Endothelial cell (in vitro differentiated cells): ENCODE data around the gene SEMA3B. TPM values are rescaled to one million over a fixed set of nuclear protein-coding genes. Genes with fewer than 3 reads are reported as not detected.

ENCODE experiments used
- DNase-seq: peaks from one replicate; pipeline ENCODE4 v3.0.0; 2021; ENCODE audit warnings: low spot score
- H3K27ac Mint-ChIP-seq: one replicate; pipeline ENCODE4 v1.8.0; 2021; ENCODE audit warnings: mixed read lengths, inconsistent platforms; ENCODE audit not compliant: unreplicated experiment
- H3K27me3 Mint-ChIP-seq: one replicate; pipeline ENCODE4 v1.8.0; 2021; ENCODE audit warnings: mild to moderate bottlenecking, moderate library complexity, mixed read lengths, inconsistent platforms; ENCODE audit not compliant: unreplicated experiment
- H3K36me3 Mint-ChIP-seq: one replicate; pipeline ENCODE4 v1.8.0; 2021; ENCODE audit warnings: mild to moderate bottlenecking, low read depth, mixed read lengths, inconsistent platforms; ENCODE audit not compliant: unreplicated experiment
- H3K4me1 Mint-ChIP-seq: one replicate; pipeline ENCODE4 v1.8.0; 2021; ENCODE audit warnings: mild to moderate bottlenecking, mixed read lengths, inconsistent platforms; ENCODE audit not compliant: unreplicated experiment
- H3K4me3 Mint-ChIP-seq: one replicate; pipeline ENCODE4 v1.8.0; 2021; ENCODE audit warnings: mild to moderate bottlenecking, mixed read lengths, inconsistent platforms; ENCODE audit not compliant: unreplicated experiment
- H3K9me3 Mint-ChIP-seq: one replicate; pipeline ENCODE4 v1.8.0; 2021; ENCODE audit warnings: mixed read lengths, inconsistent platforms; ENCODE audit not compliant: unreplicated experiment
- total RNA-seq: library from RNA; stranded (reverse); fragmentation: NEBNext Ultra II Directional; extraction: Animal tissue kit (Norgen Biotek cat#: 25700); gene quantifications from one replicate; pipeline ENCODE4 v1.2.1, GENCODE V29; 2021; ENCODE audit not compliant: unreplicated experiment
- TF ChIP-seq, protein P1 (sequence below): fragments of 200-600 bp; sonication (generic); IDR thresholded peaks from one replicate; pipeline ENCODE4 v1.5.0; 2021; ENCODE audit warnings: antibody characterized with exemption; ENCODE audit not compliant: unreplicated experiment

The SEMA3B gene
- total RNA-seq, 1 donor from 2014 or later = 1.7 TPM

DNA sequence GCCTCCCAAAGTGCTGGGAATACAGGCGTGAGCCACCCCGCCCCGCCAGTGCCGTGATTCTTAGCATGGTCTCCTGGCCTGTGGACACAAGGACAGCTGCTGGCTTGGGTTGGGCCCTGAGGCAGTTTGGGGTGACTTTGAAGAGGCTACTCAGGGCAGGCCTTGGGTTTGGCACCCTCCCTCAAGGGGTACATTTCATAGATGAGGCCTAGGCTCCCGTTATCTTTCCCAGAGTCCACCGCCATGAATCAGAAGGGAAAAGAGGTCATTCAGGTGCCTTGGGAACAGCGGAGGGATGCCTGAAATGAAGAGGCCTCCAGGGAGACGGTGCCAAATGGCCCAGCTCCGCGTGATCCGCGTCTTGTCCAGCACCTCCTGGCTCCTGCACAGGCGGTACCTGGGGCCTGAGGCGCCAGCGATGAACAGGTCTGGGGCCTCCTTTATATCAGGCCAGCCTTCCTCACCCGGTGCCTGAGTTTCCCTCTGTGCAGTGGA is 23.6 kb upstream of the SEMA3B start:
- TF ChIP-seq, protein P1, sequence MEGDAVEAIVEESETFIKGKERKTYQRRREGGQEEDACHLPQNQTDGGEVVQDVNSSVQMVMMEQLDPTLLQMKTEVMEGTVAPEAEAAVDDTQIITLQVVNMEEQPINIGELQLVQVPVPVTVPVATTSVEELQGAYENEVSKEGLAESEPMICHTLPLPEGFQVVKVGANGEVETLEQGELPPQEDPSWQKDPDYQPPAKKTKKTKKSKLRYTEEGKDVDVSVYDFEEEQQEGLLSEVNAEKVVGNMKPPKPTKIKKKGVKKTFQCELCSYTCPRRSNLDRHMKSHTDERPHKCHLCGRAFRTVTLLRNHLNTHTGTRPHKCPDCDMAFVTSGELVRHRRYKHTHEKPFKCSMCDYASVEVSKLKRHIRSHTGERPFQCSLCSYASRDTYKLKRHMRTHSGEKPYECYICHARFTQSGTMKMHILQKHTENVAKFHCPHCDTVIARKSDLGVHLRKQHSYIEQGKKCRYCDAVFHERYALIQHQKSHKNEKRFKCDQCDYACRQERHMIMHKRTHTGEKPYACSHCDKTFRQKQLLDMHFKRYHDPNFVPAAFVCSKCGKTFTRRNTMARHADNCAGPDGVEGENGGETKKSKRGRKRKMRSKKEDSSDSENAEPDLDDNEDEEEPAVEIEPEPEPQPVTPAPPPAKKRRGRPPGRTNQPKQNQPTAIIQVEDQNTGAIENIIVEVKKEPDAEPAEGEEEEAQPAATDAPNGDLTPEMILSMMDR = no peak
- H3K27me3 Mint-ChIP-seq = peaks cover 23% of the 10 kb centered on the region
- peak overlapping the region; percentile 95 for H3K27ac Mint-ChIP-seq
- peaks cover 73% of the 10 kb centered on the region for H3K4me1 Mint-ChIP-seq
- peak overlapping the region; percentile 71 for H3K4me3 Mint-ChIP-seq
- peaks cover 19% of the 10 kb centered on the region for H3K36me3 Mint-ChIP-seq
- H3K9me3 Mint-ChIP-seq = no peaks in the 10 kb centered on the region
- DNase-seq = peak; percentile 14

DNA sequence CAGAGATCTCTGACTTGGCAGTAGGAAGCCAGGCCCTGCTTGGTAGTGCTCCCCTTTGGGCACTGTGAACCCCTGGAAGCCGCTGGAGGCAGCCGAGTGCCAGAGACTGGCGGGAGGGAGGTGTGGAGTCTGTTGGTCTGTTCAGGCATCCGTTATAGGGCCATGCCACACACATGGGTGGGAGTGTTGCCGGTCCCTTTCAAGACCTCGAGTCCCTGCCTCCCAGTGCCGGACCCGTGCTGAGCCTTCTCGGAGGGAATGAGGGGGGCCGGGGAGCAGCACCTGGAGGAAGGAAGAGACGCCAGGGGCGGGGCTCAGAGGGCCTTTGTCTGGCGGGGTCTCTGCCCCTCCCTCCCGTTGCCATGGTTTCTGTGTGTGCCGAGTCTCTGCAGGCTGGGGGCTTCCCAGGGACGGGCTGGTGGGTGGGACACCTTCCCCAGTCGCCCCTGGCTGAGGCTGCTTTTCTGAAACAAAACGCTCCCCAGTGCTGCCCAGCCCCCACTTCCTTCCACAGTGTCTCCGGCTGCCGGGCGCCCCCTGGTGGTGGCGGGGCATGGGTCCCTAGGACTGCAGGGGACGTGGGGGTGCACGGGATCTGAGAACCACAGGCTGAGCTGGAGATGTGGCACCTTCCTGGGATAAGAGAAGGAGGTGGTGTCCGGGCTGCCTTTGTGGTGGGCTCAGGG is 23.0 kb upstream of the SEMA3B start:
- Mint-ChIP-seq H3K27me3 (peaks cover 25% of the 10 kb centered on the region), H3K9me3 (no peaks in the 10 kb centered on the region), H3K27ac (peak overlapping the region; percentile 95), H3K36me3 (peaks cover 21% of the 10 kb centered on the region), H3K4me3 (no peak overlapping the region), H3K4me1 (peaks cover 74% of the 10 kb centered on the region)
- DNase-seq = peak; percentile 99
- TF ChIP-seq, protein P1 = peak; percentile 97

DNA sequence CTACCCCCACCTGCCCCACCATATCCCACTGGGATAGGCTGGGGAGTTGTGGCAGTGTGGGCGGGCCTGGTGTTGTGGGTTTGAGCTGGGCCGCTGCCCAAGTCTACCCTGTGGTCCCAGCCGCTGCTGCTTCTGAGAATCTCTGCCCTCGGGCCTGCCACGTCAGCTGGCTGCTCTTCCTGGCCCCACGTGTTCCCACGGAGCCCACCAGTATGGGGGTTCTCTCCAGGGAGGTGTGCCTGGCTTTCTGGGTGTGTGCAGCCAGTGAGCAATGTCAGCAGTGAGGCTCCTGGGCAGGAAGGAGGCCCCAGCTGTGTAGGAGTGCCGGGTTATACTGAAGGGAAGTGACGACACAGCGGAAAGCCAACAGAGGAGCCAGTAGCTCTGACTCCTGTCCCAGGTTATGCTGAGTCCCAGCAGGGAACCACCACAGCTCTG is 22.4 kb upstream of the SEMA3B start:
- Mint-ChIP-seq H3K27me3 (peaks cover 23% of the 10 kb centered on the region), H3K27ac (peak overlapping the region; percentile 95), H3K36me3 (peaks cover 26% of the 10 kb centered on the region), H3K9me3 (no peaks in the 10 kb centered on the region), H3K4me3 (peak overlapping the region; percentile 73), H3K4me1 (peaks cover 74% of the 10 kb centered on the region)
- TF ChIP-seq, protein P1 = no peak
- DNase-seq = peak; percentile 44

DNA sequence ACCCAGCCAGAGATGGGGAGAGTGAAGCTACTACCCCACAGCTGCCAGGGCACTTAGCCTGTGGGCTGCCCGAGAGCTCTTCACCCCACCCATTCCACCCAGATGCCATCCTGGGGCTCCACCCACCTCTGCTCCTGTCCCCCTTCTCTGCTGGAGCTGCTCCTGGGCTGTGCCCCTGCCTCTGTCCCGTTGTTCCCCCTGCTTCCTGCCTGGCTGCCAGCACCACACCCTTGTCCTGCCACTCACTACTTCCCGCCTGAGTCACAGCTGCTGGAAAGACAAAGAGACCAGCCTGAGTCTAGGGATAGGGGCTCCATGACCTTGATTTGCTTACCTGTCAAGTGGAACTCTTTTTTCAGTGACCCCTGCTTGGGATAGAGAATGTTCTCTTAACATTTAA is 20.6 kb upstream of the SEMA3B start:
- Mint-ChIP-seq H3K27ac (peak overlapping the region; percentile 96), H3K36me3 (peaks cover 24% of the 10 kb centered on the region), H3K27me3 (peaks cover 17% of the 10 kb centered on the region), H3K9me3 (no peaks in the 10 kb centered on the region), H3K4me3 (peak overlapping the region; percentile 88), H3K4me1 (peaks cover 62% of the 10 kb centered on the region)
- DNase-seq = peak; percentile 31
- TF ChIP-seq, protein P1 = no peak

DNA sequence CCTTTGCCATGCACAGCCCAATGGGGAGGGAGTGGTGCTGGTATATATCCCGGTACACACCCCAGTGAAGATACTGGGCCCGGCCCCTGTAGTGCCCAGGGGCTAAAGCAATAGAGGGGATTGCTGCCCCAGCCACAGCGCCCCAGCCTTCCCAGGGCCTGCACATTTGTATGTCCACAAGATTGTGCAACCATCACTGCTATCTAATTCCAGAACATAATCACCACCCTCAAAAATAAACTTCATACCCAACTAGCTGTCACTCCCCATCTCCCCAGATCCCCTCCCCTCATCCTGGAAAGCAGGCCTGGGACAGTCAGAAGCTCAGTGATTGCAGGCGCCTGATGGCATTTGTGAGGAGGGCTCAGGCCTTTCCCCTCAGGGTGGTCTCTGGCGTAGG is 19.5 kb upstream of the SEMA3B start:
- H3K9me3 Mint-ChIP-seq = no peaks in the 10 kb centered on the region
- H3K36me3 Mint-ChIP-seq = peaks cover 26% of the 10 kb centered on the region
- TF ChIP-seq, protein P1 = no peak
- H3K4me1 Mint-ChIP-seq = peaks cover 63% of the 10 kb centered on the region
- H3K27ac Mint-ChIP-seq = peak overlapping the region; percentile 64
- H3K4me3 Mint-ChIP-seq = no peak overlapping the region
- no peak for DNase-seq
- H3K27me3 Mint-ChIP-seq = peaks cover 16% of the 10 kb centered on the region
